Loucy (cell line): ENCODE data around the gene HEATR5A.

Source experiments
- H2AFZ ChIP-seq: fragments of 200-600 bp; sonication (generic); 2 replicates; pipeline ENCODE4 v1.6.0; 2016; ENCODE audit warnings: antibody characterized with exemption, mild to moderate bottlenecking, low read length, moderate library complexity
- H3F3A ChIP-seq: fragments of 200-600 bp; 2 replicates; pipeline ENCODE4 v1.6.0; 2016; ENCODE audit warnings: antibody characterized with exemption, low read depth, mild to moderate bottlenecking
- H3K27me3 ChIP-seq: fragments of 200-600 bp; sonication (generic); 2 replicates; pipeline ENCODE4 v1.6.1; 2014; ENCODE audit warnings: low read length, mild to moderate bottlenecking; ENCODE audit not compliant: insufficient read depth, poor library complexity, severe bottlenecking
- H3K36me3 ChIP-seq: fragments of 200-600 bp; sonication (generic); 2 replicates; pipeline ENCODE4 v1.6.1; 2016; ENCODE audit warnings: low read length; ENCODE audit not compliant: insufficient read depth
- H3K4me1 ChIP-seq: fragments of 200-600 bp; sonication (generic); 2 replicates; pipeline ENCODE4 v1.5.1; 2014; ENCODE audit warnings: low read length, mild to moderate bottlenecking; ENCODE audit not compliant: insufficient read depth, poor library complexity, severe bottlenecking
- H3K4me2 ChIP-seq: fragments of 200-600 bp; sonication (generic); 2 replicates; pipeline ENCODE4 v1.6.0; 2014; ENCODE audit warnings: antibody characterized with exemption, low read length, low read depth, mild to moderate bottlenecking; ENCODE audit not compliant: poor library complexity, severe bottlenecking
- H3K4me3 ChIP-seq: fragments of 200-600 bp; sonication (generic); 2 replicates; pipeline ENCODE4 v1.5.1; 2014; ENCODE audit warnings: low read length, mild to moderate bottlenecking, mixed read lengths; ENCODE audit not compliant: poor library complexity, severe bottlenecking
- H3K79me2 ChIP-seq: fragments of 200-600 bp; sonication (generic); 2 replicates; pipeline ENCODE4 v1.6.1; 2014; ENCODE audit warnings: low read length; ENCODE audit not compliant: insufficient read depth
- H3K9ac ChIP-seq: fragments of 200-600 bp; sonication (generic); 2 replicates; pipeline ENCODE4 v1.6.0; 2014; ENCODE audit warnings: mild to moderate bottlenecking, low read depth, low read length, moderate library complexity; ENCODE audit not compliant: poor library complexity, severe bottlenecking
- H3K9me2 ChIP-seq: fragments of 200-600 bp; sonication (generic); replicated peaks from 2 replicates; pipeline ENCODE4 v1.6.1; 2016; ENCODE audit warnings: low read depth, low read length, mixed read lengths
- H3K9me3 ChIP-seq: fragments of 200-600 bp; sonication (generic); 2 replicates; pipeline ENCODE4 v1.6.1; 2014; ENCODE audit warnings: mild to moderate bottlenecking, antibody characterized with exemption, low read length, low read depth; ENCODE audit not compliant: insufficient read depth
- H4K20me1 ChIP-seq: fragments of 200-600 bp; sonication (generic); 2 replicates; pipeline ENCODE4 v1.6.0; 2014; ENCODE audit warnings: antibody characterized with exemption, low read length, mild to moderate bottlenecking; ENCODE audit not compliant: insufficient read depth, poor library complexity, severe bottlenecking
- CTCF ChIP-seq: fragments of 200-600 bp; sonication (generic); conservative IDR thresholded peaks from 2 replicates; pipeline ENCODE4 v1.5.1; 2014; ENCODE audit warnings: mild to moderate bottlenecking, antibody characterized with exemption, low read length
- EZH2phosphoT487 ChIP-seq: fragments of 200-600 bp; IDR thresholded peaks from 2 replicates; pipeline ENCODE4 v1.6.1; 2018; ENCODE audit warnings: antibody characterized with exemption, mild to moderate bottlenecking, moderate library complexity, borderline replicate concordance

HEATR5A gene

DNA sequence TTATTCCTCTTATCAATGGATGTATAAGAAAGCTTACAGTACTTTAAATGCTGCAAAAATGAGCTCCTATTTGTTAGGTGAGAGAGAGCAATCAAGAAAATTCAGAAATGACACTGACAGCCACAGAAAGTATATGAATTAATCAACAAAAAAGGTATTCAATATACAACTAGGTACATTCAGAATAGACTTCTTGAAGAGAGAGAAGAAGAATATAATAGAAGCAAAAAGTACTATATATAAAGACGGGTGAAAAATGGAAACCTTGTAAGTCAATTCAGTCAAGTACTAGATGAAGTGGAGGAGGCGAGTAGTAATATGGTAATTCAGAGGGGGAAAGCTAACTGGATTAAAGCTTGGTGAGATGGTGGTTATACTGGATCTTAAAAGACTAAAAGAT lies 74.3 kb downstream of the HEATR5A start:
- H4K20me1 ChIP-seq: no peaks in the 10 kb centered on the region
- H3K27me3 ChIP-seq: no peaks in the 10 kb centered on the region
- no peaks in the 10 kb centered on the region for H3F3A ChIP-seq
- no peak overlapping the region for H3K4me2 ChIP-seq
- no peaks in the 10 kb centered on the region for H3K36me3 ChIP-seq
- H3K4me3 ChIP-seq: no peak overlapping the region
- H3K4me1 ChIP-seq: peaks cover 5% of the 10 kb centered on the region
- H2AFZ ChIP-seq: no peak overlapping the region
- H3K9me3 ChIP-seq: no peaks in the 10 kb centered on the region
- TF ChIP-seq CTCF (no peak), EZH2phosphoT487 (no peak)
- no peaks in the 10 kb centered on the region for H3K79me2 ChIP-seq
- H3K9ac ChIP-seq: no peak overlapping the region
- no peaks in the 10 kb centered on the region for H3K9me2 ChIP-seq

GRCh38 chr14:31341280-31341679 lies 79.1 kb downstream of the HEATR5A start:
- Histone ChIP-seq H3K27me3 (no peaks in the 10 kb centered on the region), H3K79me2 (no peaks in the 10 kb centered on the region), H3F3A (no peaks in the 10 kb centered on the region), H3K9me3 (no peaks in the 10 kb centered on the region), H3K9ac (no peak overlapping the region), H4K20me1 (no peaks in the 10 kb centered on the region), H3K4me1 (peaks cover 5% of the 10 kb centered on the region), H3K9me2 (no peaks in the 10 kb centered on the region), H2AFZ (no peak overlapping the region), H3K36me3 (no peaks in the 10 kb centered on the region), H3K4me2 (no peak overlapping the region), H3K4me3 (no peak overlapping the region)
- TF ChIP-seq EZH2phosphoT487 (no peak), CTCF (no peak)

DNA sequence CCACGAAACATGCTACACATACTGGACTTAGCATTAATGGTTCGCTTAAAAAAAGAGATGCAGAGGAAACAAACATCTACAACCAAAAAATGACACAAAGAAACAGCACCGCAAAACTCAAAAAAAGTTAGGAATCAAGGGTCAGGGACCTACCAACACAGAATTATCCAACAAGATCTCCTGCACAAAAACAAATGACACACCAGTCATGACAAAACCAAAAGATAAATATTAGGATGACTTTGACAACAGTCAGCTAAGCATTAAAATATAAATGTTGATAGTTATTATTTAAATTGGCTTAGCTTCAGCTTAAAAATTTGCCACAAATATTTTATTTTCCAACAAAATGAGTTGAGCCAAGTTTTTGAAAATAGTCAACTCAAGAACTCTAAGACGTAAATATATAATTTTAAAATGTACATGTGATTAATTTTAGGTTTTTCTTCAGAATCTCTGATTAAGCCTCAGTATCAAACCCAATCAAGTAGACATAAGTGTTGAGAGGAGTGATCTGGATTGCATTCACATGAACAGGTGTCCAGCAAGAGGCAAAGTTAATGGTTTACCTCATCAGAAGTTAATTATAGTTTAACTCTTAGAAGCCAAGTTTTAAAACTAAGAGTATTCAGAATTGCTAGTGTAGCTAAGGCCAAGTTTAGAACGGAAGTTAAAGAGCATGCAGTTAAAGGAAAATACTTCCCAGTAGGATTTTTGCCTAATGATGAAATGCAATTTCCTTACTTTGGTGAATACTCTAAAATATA lies 79.9 kb downstream of the HEATR5A start:
- H3K27me3 ChIP-seq: no peaks in the 10 kb centered on the region
- no peak overlapping the region for H3K9ac ChIP-seq
- H4K20me1 ChIP-seq: no peaks in the 10 kb centered on the region
- peaks cover 5% of the 10 kb centered on the region for H3K4me1 ChIP-seq
- no peaks in the 10 kb centered on the region for H3K36me3 ChIP-seq
- H3K9me3 ChIP-seq: no peaks in the 10 kb centered on the region
- no peak overlapping the region for H3K4me2 ChIP-seq
- TF ChIP-seq EZH2phosphoT487: no peak
- TF ChIP-seq CTCF: no peak
- H3K9me2 ChIP-seq: no peaks in the 10 kb centered on the region
- no peaks in the 10 kb centered on the region for H3F3A ChIP-seq
- H3K79me2 ChIP-seq: no peaks in the 10 kb centered on the region
- no peak overlapping the region for H3K4me3 ChIP-seq
- H2AFZ ChIP-seq: no peak overlapping the region
